Endothelial cell of umbilical vein (primary cell): ENCODE results near the gene KRTAP27-1. TPM values are rescaled to one million over a fixed set of nuclear protein-coding genes. Genes with fewer than 3 reads are reported as not detected.

Experiments
- BruUV-seq: library from RNA; stranded (reverse); fragments of 400-500 nt; replicated peaks from 2 replicates; lab custom pipeline; 2021; lab: Mats Ljungman, UMichigan
- CTCF ChIA-PET: fragments of 300-600, 350-600 bp; sonication (Branson Sonifier 250); formaldehyde crosslinking; loops from one replicate; lab custom pipeline; 2021; ENCODE audit warnings: antibody characterized with exemption, inconsistent platforms; lab: Charles Lee
- POLR2A ChIA-PET: fragments of 300-600, 350-600 bp; sonication (Branson Sonifier 250); formaldehyde crosslinking; loops from one replicate; lab custom pipeline; 2021; ENCODE audit warnings: antibody characterized with exemption, inconsistent platforms; lab: Charles Lee
- DNase-seq: peaks from one replicate; pipeline ENCODE4 v3.0.0-alpha.2; 2011; ENCODE audit warnings: low read depth, low spot score
- FAIRE-seq: peaks from 2 replicates; lab custom pipeline; 2011; peaks lifted over from hg19 to GRCh38; lab: Jason Lieb, UNC
- H2AFZ ChIP-seq: 2 replicates; pipeline ENCODE4 v1.6.0; 2012; ENCODE audit warnings: low read depth, low read length, control low read depth, inconsistent platforms
- H3K27ac ChIP-seq: 2 replicates; pipeline ENCODE4 v1.5.1; 2011; ENCODE audit warnings: low read depth, mild to moderate bottlenecking, control low read depth, low read length, moderate library complexity; ENCODE audit not compliant: insufficient read depth
- H3K27me3 ChIP-seq, 2 experiments: 2 replicates each; pipeline versions ENCODE4 v1.6.0 to v1.6.1; 2011; ENCODE audit warnings: low read length in 2 of 2, mixed read lengths in 1 of 2; ENCODE audit not compliant: control insufficient read depth in 2 of 2, insufficient read depth in 2 of 2
- H3K36me3 ChIP-seq, 2 experiments: 2 replicates in 1 of 2; 3 replicates in 1 of 2; pipeline ENCODE4 v1.5.1; 2011; ENCODE audit warnings: low read length in 2 of 2, mild to moderate bottlenecking in 1 of 2, moderate library complexity in 1 of 2; ENCODE audit not compliant: control insufficient read depth in 2 of 2, insufficient read depth in 2 of 2; ENCODE audit errors: extremely low read depth in 1 of 2
- H3K4me1 ChIP-seq: 3 replicates; pipeline ENCODE4 v1.5.1; 2011; ENCODE audit warnings: mild to moderate bottlenecking, low read length; ENCODE audit not compliant: control insufficient read depth, insufficient read depth; ENCODE audit errors: extremely low read depth
- H3K4me2 ChIP-seq: 2 replicates; pipeline ENCODE4 v1.6.1; 2011; ENCODE audit warnings: low read length, control low read depth, mixed read lengths; ENCODE audit not compliant: insufficient read depth
- H3K4me3 ChIP-seq, 3 experiments: fragments of 200-600 bp in 1 of 3; sonication (generic), shearing (Covaris generic) in 1 of 3; replicated peaks in 1 of 3; 2 replicates each; pipeline ENCODE4 v1.5.1; 2011 to 2016; ENCODE audit warnings: control low read depth in 3 of 3, low read length in 3 of 3, mild to moderate bottlenecking in 2 of 3, inconsistent platforms in 1 of 3, low read depth in 1 of 3, moderate library complexity in 1 of 3; ENCODE audit not compliant: insufficient read depth in 1 of 3
- H3K79me2 ChIP-seq: 2 replicates; pipeline ENCODE4 v1.6.0; 2012; ENCODE audit warnings: low read length, inconsistent platforms; ENCODE audit not compliant: control insufficient read depth, insufficient read depth
- H3K9ac ChIP-seq: replicated peaks from 2 replicates; pipeline ENCODE3; 2011; ENCODE audit warnings: low read length, control low read depth; ENCODE audit not compliant: insufficient read depth; ENCODE audit errors: extremely low read depth
- H3K9me1 ChIP-seq: replicated peaks from 3 replicates; pipeline ENCODE4 v1.6.0; 2011; ENCODE audit warnings: mild to moderate bottlenecking, low read length; ENCODE audit not compliant: control insufficient read depth, insufficient read depth; ENCODE audit errors: extremely low read depth
- H3K9me3 ChIP-seq: replicated peaks from 2 replicates; pipeline ENCODE4 v1.5.1; 2012; ENCODE audit warnings: low read length, inconsistent platforms; ENCODE audit not compliant: control insufficient read depth, insufficient read depth
- H4K20me1 ChIP-seq: replicated peaks from 2 replicates; pipeline ENCODE3; 2011; ENCODE audit warnings: mild to moderate bottlenecking, low read length; ENCODE audit not compliant: control insufficient read depth, insufficient read depth; ENCODE audit errors: extremely low read depth
- FOS ChIP-seq: IDR thresholded peaks from 2 replicates; pipeline ENCODE4 v1.6.1; 2011; ENCODE audit warnings: mild to moderate bottlenecking, low read length, moderate library complexity, borderline replicate concordance; ENCODE audit not compliant: insufficient read depth
- GATA2 ChIP-seq: IDR thresholded peaks from 2 replicates; pipeline ENCODE4 v1.7.0; 2011; ENCODE audit warnings: low read depth, mild to moderate bottlenecking, moderate library complexity, mixed read lengths, low read length; ENCODE audit not compliant: insufficient read length, insufficient read depth
- JUN ChIP-seq: IDR thresholded peaks from 2 replicates; pipeline ENCODE4 v1.6.1; 2011; ENCODE audit warnings: borderline replicate concordance, low read depth; ENCODE audit not compliant: insufficient read length, insufficient read depth
- MAX ChIP-seq: IDR thresholded peaks from 2 replicates; pipeline ENCODE4 v1.6.1; 2011; ENCODE audit not compliant: insufficient read depth, insufficient read length
- POLR2AphosphoS5 ChIP-seq: IDR thresholded peaks from 2 replicates; pipeline ENCODE4 v1.6.1; 2012; ENCODE audit warnings: low read depth, mild to moderate bottlenecking, control low read depth, low read length, moderate library complexity; ENCODE audit not compliant: insufficient read depth
- dilution Hi-C: fragments of 300-500 bp; cut with MboI; formaldehyde crosslinking; loops from one replicate; pipeline ENCODE4 v1.15.0; 2019; ENCODE audit warnings: low sequenced_read_pairs; ENCODE audit not compliant: extremely low pct_ligation_motif_present
- intact Hi-C: fragments of 100-400 bp; cut with micrococcal nuclease; formaldehyde crosslinking; loops from one replicate; pipeline ENCODE4 v1.10.0; 2022
- polyA plus RNA-seq, 4 experiments: library from polyadenylated mRNA; depleted of rRNA in 3 of 4; stranded (reverse) in 3 of 4; unstranded in 1 of 4; fragments of >200 nt; gene quantifications; 2 replicates each; pipeline versions ENCODE4 v1.2.1 to v1.2.3, GENCODE V29; 2011 to 2012; ENCODE audit warnings: missing spikeins in 1 of 4
- total RNA-seq: library from RNA; stranded (reverse); gene quantifications from 2 replicates; pipeline ENCODE4 v1.2.3, GENCODE V29; 2021

The KRTAP27-1 gene
- total and polyA plus RNA-seq, 2 donors (not counting 3 experiments of a cell fraction or from before 2014, with no cell fraction given): not detected

GRCh38 chr21:30355906-30356305 is 18.4 kb upstream of the KRTAP27-1 start:
- TF ChIP-seq FOS: no peak
- no peak for TF ChIP-seq MAX
- no peak for TF ChIP-seq POLR2AphosphoS5
- no peak for TF ChIP-seq JUN
- ChIA-PET CTCF (no interaction called here), POLR2A (no interaction called here)
- no peaks in the 10 kb centered on the region for H4K20me1 ChIP-seq
- BruUV-seq: no TSS peak
- no peak overlapping the region for H3K4me3 ChIP-seq
- H3K27me3 ChIP-seq: no peaks in the 10 kb centered on the region
- no peaks in the 10 kb centered on the region for H3K36me3 ChIP-seq
- no peak for FAIRE-seq
- dilution Hi-C loops: no loop called here
- no peak overlapping the region for H3K4me2 ChIP-seq
- no peaks in the 10 kb centered on the region for H3K79me2 ChIP-seq
- H2AFZ ChIP-seq: no peak overlapping the region
- no peaks in the 10 kb centered on the region for H3K9me1 ChIP-seq
- peaks cover 6% of the 10 kb centered on the region for H3K9me3 ChIP-seq
- no peak overlapping the region for H3K27ac ChIP-seq
- no peak for DNase-seq
- no peak overlapping the region for H3K9ac ChIP-seq
- H3K4me1 ChIP-seq: no peaks in the 10 kb centered on the region
- intact Hi-C loops: no loop called here

GRCh38 chr21:30354308-30355005 is 17.0 kb upstream of the KRTAP27-1 start:
- dilution Hi-C loops (no loop called here), intact Hi-C loops (no loop called here)
- no peaks in the 10 kb centered on the region for H3K9me1 ChIP-seq
- no peak overlapping the region for H3K9ac ChIP-seq
- ChIA-PET POLR2A (no interaction called here), CTCF (no interaction called here)
- no peaks in the 10 kb centered on the region for H4K20me1 ChIP-seq
- FAIRE-seq: no peak
- H3K4me3 ChIP-seq: no peak overlapping the region
- no peaks in the 10 kb centered on the region for H3K79me2 ChIP-seq
- peaks cover 7% of the 10 kb centered on the region for H3K9me3 ChIP-seq
- BruUV-seq: no TSS peak
- TF ChIP-seq GATA2: no peak
- no peaks in the 10 kb centered on the region for H3K27me3 ChIP-seq
- H2AFZ ChIP-seq: no peak overlapping the region
- no peak for DNase-seq
- H3K36me3 ChIP-seq: no peaks in the 10 kb centered on the region
- H3K4me2 ChIP-seq: no peak overlapping the region
- no peak overlapping the region for H3K27ac ChIP-seq
- H3K4me1 ChIP-seq: no peaks in the 10 kb centered on the region
